Gastrocnemius medialis (tissue), 4 donors: ENCODE measurements around the gene RSPH10B2. TPM values are rescaled to one million over a fixed set of nuclear protein-coding genes. Genes with fewer than 3 reads are reported as not detected.
A peak's percentile ranks its signal among the peaks of the same experiment; 100 is the strongest.
"Not testable (repeated sequence)": the region's sequence is repeated elsewhere in the genome, so short reads cannot be mapped to it uniquely, and the experiment has no call there.

ENCODE experiments used
- ATAC-seq, 2 donors: fragments of 150-250 bp; one replicate each; pipeline ENCODE4 v1.9.1; 2016
- DNase-seq, 2 donors: peaks; one replicate each; pipeline ENCODE4 v3.0.0-alpha.2; 2019
- H3K27ac ChIP-seq, 4 donors: fragments of 200-600 bp; sonication (generic); 1 replicate in 1 of 4; 2 replicates in 3 of 4; pipeline ENCODE4 v1.5.1; 2016 to 2018; ENCODE audit warnings: mild to moderate bottlenecking in 2 of 4, moderate library complexity in 1 of 4
- H3K27me3 ChIP-seq, 3 donors: fragments of 200-600 bp; sonication (generic) in 2 of 3; 1 replicate in 1 of 3; 2 replicates in 2 of 3; pipeline versions ENCODE4 v1.5.1 to v1.6.0; 2016 to 2019; ENCODE audit warnings: mild to moderate bottlenecking in 1 of 3, moderate library complexity in 1 of 3
- H3K36me3 ChIP-seq, 2 donors: fragments of 200-600 bp; sonication (generic) in 1 of 2; one replicate each; pipeline ENCODE4 v1.5.1; 2017 to 2018
- H3K4me1 ChIP-seq, 2 donors: fragments of 200-600 bp; sonication (generic) in 1 of 2; one replicate each; pipeline ENCODE4 v1.5.1; 2016 to 2017; ENCODE audit warnings: mild to moderate bottlenecking in 2 of 2
- H3K4me3 ChIP-seq, 4 donors: fragments of 200-600 bp; sonication (generic) in 3 of 4; 1 replicate in 1 of 4; 2 replicates in 3 of 4; pipeline ENCODE4 v1.5.1; 2016 to 2019; ENCODE audit warnings: mild to moderate bottlenecking in 2 of 4
- H3K9me3 ChIP-seq, 3 donors: fragments of 200-600 bp; sonication (generic) in 2 of 3; 1 replicate in 1 of 3; 2 replicates in 2 of 3; pipeline ENCODE4 v1.5.1; 2016 to 2019
- POLR2A ChIP-seq, 2 donors: fragments of 450-650 bp; IDR thresholded peaks; one replicate each; pipeline ENCODE4 v1.6.1; 2017; ENCODE audit warnings: antibody characterized with exemption in 2 of 2, mild to moderate bottlenecking in 2 of 2, moderate library complexity in 2 of 2
- in situ Hi-C, 4 donors: fragments of 200-750 bp; cut with MboI; loops; one replicate each; pipeline versions ENCODE4 v1.15.0 to v1.8.0; 2017; ENCODE audit warnings: low sequenced_read_pairs in 4 of 4
- intact Hi-C: fragments of 100-400 bp; cut with DNase I; formaldehyde crosslinking; loops from one replicate; pipeline ENCODE4 v1.15.1; 2023; ENCODE audit warnings: low total_unique reads
- total RNA-seq, 4 donors: library from RNA; depleted of rRNA; stranded (reverse); fragments of >200 nt; gene quantifications; one replicate each; pipeline versions ENCODE4 v1.1.0 to v1.2.3, GENCODE V29; 2016
- TF ChIP-seq, protein P1 (sequence below), 5 experiments: fragments of 450-650 bp in 3 of 5; fragments of 200-600 bp in 2 of 5; sonication (generic) in 2 of 5; IDR thresholded peaks in 4 of 5; conservative IDR thresholded peaks in 1 of 5; 1 replicate in 4 of 5; 2 replicates in 1 of 5; pipeline ENCODE4 v1.5.1; 2016 to 2019; ENCODE audit warnings: antibody characterized with exemption in 5 of 5, mild to moderate bottlenecking in 3 of 5, moderate library complexity in 3 of 5

RSPH10B2 gene
- total RNA-seq = 1 to 10 TPM in 2 of 4 donors, under 1 TPM in 2; 0.09 to 6.4 (median 1.1) TPM

GRCh38 chr7:6753964-6754363 is at the start of gene RSPH10B2:
Gene RSPH10B2 (plus strand): TSS chr7:6754103. CDS start chr7:6757678, 3,575 bp downstream.
- DNase-seq, H3K4me3 ChIP-seq, in situ Hi-C loops: not testable (repeated sequence)

GRCh38 chr7:6705959-6706665 is 47.8 kb upstream of the RSPH10B2 start:
- peaks cover 22 to 23% of the 10 kb centered on the region in 2 donors for H3K4me1 ChIP-seq
- intact Hi-C loops (loop anchor here (2.0 to 10.0 kb wide), 4 partner anchors 69 to 1509 kb away; partner anchors contain the start of genes INTS15, ZDHHC4 and ZNF316), in situ Hi-C loops (no loop called here)
- H3K36me3 ChIP-seq = peaks cover 0 to 20% of the 10 kb centered on the region in 2 donors
- DNase-seq = peak in 1 of 2 donors; percentile 12
- peak overlapping the region; percentile 75 to 99 (median 88) for H3K4me3 ChIP-seq
- no peaks in the 10 kb centered on the region for H3K27me3 ChIP-seq
- peak overlapping the region; percentile 80 to 90 (median 84) for H3K27ac ChIP-seq
- no peaks in the 10 kb centered on the region for H3K9me3 ChIP-seq
- no peak for TF ChIP-seq POLR2A (IDR thresholded peaks at IDR 0.05)
- TF ChIP-seq, protein P1, sequence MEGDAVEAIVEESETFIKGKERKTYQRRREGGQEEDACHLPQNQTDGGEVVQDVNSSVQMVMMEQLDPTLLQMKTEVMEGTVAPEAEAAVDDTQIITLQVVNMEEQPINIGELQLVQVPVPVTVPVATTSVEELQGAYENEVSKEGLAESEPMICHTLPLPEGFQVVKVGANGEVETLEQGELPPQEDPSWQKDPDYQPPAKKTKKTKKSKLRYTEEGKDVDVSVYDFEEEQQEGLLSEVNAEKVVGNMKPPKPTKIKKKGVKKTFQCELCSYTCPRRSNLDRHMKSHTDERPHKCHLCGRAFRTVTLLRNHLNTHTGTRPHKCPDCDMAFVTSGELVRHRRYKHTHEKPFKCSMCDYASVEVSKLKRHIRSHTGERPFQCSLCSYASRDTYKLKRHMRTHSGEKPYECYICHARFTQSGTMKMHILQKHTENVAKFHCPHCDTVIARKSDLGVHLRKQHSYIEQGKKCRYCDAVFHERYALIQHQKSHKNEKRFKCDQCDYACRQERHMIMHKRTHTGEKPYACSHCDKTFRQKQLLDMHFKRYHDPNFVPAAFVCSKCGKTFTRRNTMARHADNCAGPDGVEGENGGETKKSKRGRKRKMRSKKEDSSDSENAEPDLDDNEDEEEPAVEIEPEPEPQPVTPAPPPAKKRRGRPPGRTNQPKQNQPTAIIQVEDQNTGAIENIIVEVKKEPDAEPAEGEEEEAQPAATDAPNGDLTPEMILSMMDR (IDR thresholded peaks at IDR 0.05 in 4 of 5, conservative IDR thresholded peaks at IDR 0.05 in 1 of 5) = no peak
- peak; percentile 42 to 56 for ATAC-seq

More at GRCh38 chr7:6753964-6754363, at the start of gene RSPH10B2:
- H3K27ac ChIP-seq, H3K9me3 ChIP-seq, H3K27me3 ChIP-seq, H3K4me1 ChIP-seq, intact Hi-C loops, ATAC-seq, H3K36me3 ChIP-seq: not testable (repeated sequence)

DNA sequence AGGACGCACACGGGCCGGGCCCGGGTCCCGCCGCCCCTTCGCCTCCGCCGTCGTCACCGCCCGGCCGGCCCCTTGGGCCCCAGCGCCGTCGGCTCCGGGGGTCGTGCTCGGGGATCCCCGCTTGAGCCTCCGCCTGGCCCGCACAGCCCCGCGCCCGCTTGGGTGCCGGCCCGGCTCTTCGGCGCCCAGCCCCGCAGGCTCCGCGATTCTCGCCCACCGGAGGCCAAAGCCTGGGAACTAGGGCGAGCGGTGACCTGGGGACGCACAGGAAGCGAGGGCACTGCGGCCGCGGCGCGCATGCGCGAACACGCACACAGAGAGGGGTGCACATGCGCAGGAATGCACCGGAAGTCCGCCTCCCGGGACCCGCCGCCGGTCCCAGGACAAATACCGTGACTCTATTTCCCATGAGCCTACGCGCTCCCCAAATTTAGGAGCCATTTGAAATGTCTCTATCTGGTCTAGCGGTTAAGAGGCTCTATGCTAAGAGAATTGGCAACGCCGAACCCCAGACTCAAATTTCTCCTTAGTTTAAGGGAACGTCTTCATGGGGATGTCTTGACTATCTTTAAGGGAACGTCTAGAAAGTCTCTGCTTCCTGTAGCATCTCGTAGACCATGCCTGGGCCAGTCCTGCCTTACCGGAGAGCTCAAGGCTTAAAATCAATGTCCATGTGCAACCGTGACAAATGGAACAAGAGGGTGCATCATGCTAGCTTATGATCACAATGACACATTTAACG is 47.1 kb upstream of the RSPH10B2 start, which contains the start of gene ZNF12:
Gene ZNF12, minus strand, starts transcription at position 282 of the 742 bp plus-strand sequence. CDS start 1,774 bp downstream, outside the sequence.
- Histone ChIP-seq H3K27me3 (no peaks in the 10 kb centered on the region), H3K27ac (peak within 1 kb of the TSS; percentile 80 to 90 (median 84)), H3K9me3 (no peaks in the 10 kb centered on the region), H3K4me3 (peak within 1 kb of the TSS; percentile 75 to 99 (median 88)), H3K4me1 (peaks cover 22 to 23% of the 10 kb centered on the region in 2 donors), H3K36me3 (peaks cover 0 to 20% of the 10 kb centered on the region in 2 donors)
- DNase-seq (peak; percentile 93 to 96), ATAC-seq (peak; percentile 98)
- in situ Hi-C loops = no loop called here
- intact Hi-C loops = loop anchor here (1.0 to 10.0 kb wide), 5 partner anchors 22 to 1508 kb away; partner anchors contain the start of genes INTS15, ZDHHC4 and ZNF316
- TF ChIP-seq, protein P1 (IDR thresholded peaks at IDR 0.05 in 4 of 5, conservative IDR thresholded peaks at IDR 0.05 in 1 of 5) = peak in 1 of 5 experiments; percentile 10
- peak; percentile 63 to 81 for TF ChIP-seq POLR2A (IDR thresholded peaks at IDR 0.05)

DNA sequence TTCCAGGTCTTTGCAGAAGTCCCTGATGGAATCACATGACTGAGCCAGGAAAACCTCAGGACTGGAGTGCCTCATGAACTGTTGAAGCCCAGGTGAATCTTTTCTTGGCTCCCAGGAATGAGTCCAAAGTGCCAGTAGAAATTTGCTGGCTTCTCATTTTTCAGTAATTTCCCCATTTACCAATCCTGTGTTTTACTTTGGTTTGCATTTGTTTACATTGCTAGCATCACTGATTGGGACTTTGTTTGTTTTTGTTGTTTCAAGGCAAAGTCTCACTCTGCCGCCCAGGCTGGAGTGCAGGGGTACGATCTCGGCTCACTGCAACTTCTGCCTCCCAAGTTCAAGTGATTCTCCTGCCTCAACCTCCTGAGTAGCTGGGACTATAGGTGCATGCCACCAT is 45.6 kb upstream of the RSPH10B2 start:
- intact Hi-C loops = loop anchor here (10.0 kb wide), 2 partner anchors 134 to 1506 kb away; partner anchors contain the start of gene ZDHHC4
- no peak for DNase-seq

More for the DNA sequence above, 45.6 kb upstream of the RSPH10B2 start:
- Histone ChIP-seq H3K27me3 (no peaks in the 10 kb centered on the region), H3K4me3 (no peak overlapping the region), H3K27ac (no peak overlapping the region), H3K36me3 (peaks cover 0 to 16% of the 10 kb centered on the region in 2 donors), H3K4me1 (peaks cover 18 to 19% of the 10 kb centered on the region in 2 donors), H3K9me3 (no peaks in the 10 kb centered on the region)
- no peak for ATAC-seq
- in situ Hi-C loops = no loop called here
- TF ChIP-seq POLR2A (IDR thresholded peaks at IDR 0.05) = no peak
- TF ChIP-seq, protein P1 (IDR thresholded peaks at IDR 0.05 in 4 of 5, conservative IDR thresholded peaks at IDR 0.05 in 1 of 5) = no peak
